Pancreas (tissue), 10 donors: Measurements from ENCODE around the gene CSNK1E. TPM values are rescaled to one million over a fixed set of nuclear protein-coding genes. Genes with fewer than 3 reads are reported as not detected.

Experiments
- ATAC-seq, 4 donors: fragments of 200-7000 bp; cut with Tn5 transposase; one replicate each; pipeline versions ENCODE4 v1.8.0 to v1.9.1; 2020; ENCODE audit warnings: mild to moderate bottlenecking in 4 of 4, moderate library complexity in 4 of 4
- DNase-seq, 6 donors: peaks; one replicate each; pipeline ENCODE4 v3.0.0-alpha.2; 2020
- FAIRE-seq: peaks from 2 replicates; lab custom pipeline; 2012; peaks lifted over from hg19 to GRCh38; lab: Jason Lieb, UNC
- H3K27ac ChIP-seq, 4 donors: fragments of 200-600 bp; sonication (generic); 1 replicate in 3 of 4; 2 replicates in 1 of 4; pipeline versions ENCODE4 v1.5.0 to v1.8.0; 2020
- H3K27me3 ChIP-seq, 4 donors: fragments of 200-600 bp; one replicate each; pipeline ENCODE4 v1.8.0; 2021
- H3K36me3 ChIP-seq, 3 donors: fragments of 200-600 bp; sonication (generic) in 1 of 3; one replicate each; pipeline versions ENCODE4 v1.5.0 to v1.8.0; 2020 to 2021
- H3K4me1 ChIP-seq, 3 donors: fragments of 200-600 bp; one replicate each; pipeline ENCODE4 v1.8.0; 2021
- H3K4me3 ChIP-seq, 4 donors: fragments of 200-600 bp; sonication (generic) in 2 of 4; one replicate each; pipeline versions ENCODE4 v1.5.0 to v1.8.0; 2020 to 2021
- H3K9me3 ChIP-seq, 4 donors: fragments of 200-600 bp; one replicate each; pipeline ENCODE4 v1.8.0; 2021
- WGBS, 2 donors: extraction: QIAGEN DNeasy Blood & Tissue Kit; methylation state at CpG; one replicate each; pipeline ENCODE4 v1.1.7; 2013; 5-methylcytosine and 5-hydroxymethylcytosine counted together
- intact Hi-C, 3 donors: fragments of 100-400 bp; cut with DNase I; formaldehyde crosslinking; loops; one replicate each; pipeline versions ENCODE4 v1.11.1 to v1.14.2; 2022
- polyA plus RNA-seq, 2 donors: library from polyadenylated mRNA; stranded (reverse); fragments of 200-250 nt; gene quantifications; one replicate each; pipeline ENCODE4 v1.2.3, GENCODE V29; 2013
- total RNA-seq, 6 donors: library from RNA; stranded (reverse); fragmentation: NEBNext Ultra II Directional in 4 of 6; extraction: Animal tissue kit (Norgen Biotek cat#: 25700) in 4 of 6; gene quantifications; one replicate each; pipeline versions ENCODE4 v1.2.1 to v1.2.4, GENCODE V29; 2021 to 2023
- TF ChIP-seq, protein P1 (sequence below), 4 donors: fragments of 200-600 bp; sonication (generic) in 3 of 4; IDR thresholded peaks; one replicate each; pipeline versions ENCODE4 v1.5.0 to v1.8.0; 2021; ENCODE audit warnings: antibody characterized with exemption in 4 of 4
- donor health status: healthy with polysubstance abuse.
- donor health status: DM: no; HTN: no; CAD: no; lungs with moderate emphysema.
- donor health status: DM: no; HTN: no; CAD: no.
- donor health status: control.
- donor health status: control.
- donor health status: Bipolar disorder and iron deficiency.
- donor health status: DM: yes; HTN: yes; CAD: no.
- donor health status: DM: no; HTN: no; CAD: no.
- donor health status: DM: no; HTN: no; CAD: no.
- donor health status: DM: yes; HTN: yes; CAD: no.

The CSNK1E gene
- total and polyA plus RNA-seq, 8 donors, result 52.7 to 115 (median 61.7) TPM

DNA sequence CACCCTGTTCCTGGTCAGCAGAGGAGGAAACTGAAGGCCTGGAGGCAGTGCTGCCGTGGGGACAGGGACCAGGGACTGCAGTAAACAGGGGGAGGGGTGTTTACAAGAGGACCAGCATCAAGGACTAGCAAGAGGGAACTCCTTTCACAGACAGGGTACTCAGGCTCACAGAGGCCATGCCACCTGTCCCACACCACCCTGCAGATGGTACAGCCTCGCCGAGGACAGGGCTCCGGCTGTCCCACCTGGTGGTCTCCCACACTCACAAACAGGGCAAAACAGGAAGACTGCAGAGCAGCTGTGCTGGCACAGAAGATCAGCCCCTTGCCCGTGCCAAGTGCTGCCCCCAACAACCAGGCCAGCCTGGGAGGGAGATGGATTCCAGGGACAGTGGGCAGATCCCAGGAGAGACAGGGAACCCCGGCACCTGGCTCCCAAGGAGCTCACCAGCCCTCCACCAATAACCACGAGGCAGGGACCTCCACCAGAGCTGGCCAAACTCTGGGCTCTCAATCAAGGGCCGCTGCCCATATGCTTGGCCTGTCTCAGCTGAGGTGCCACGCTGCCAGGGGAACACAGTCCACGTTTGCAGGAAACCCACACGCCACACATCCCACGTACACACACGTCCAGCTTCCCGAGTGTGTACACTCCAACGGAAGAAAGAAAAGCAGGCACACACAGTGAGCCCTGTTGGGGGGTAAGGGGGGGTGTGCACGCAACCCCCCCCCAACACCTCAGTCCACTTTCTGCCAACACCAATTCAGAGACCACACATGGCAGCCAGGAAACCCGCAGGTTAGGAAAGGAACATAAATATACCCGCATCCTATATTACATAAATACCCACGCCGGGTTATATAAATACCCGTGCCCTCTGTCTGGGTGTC, 2.1 kb downstream of the CSNK1E start:
- Histone ChIP-seq H3K4me1 (peaks cover 0 to 12% (median 7%) of the 10 kb centered on the region in 3 donors), H3K27me3 (no peaks in the 10 kb centered on the region), H3K4me3 (peak overlapping the region in 3 of 4 donors; percentile 76 to 88 (median 76)), H3K36me3 (no peaks in the 10 kb centered on the region), H3K9me3 (no peaks in the 10 kb centered on the region), H3K27ac (peak overlapping the region; percentile 86 to 94 (median 90))
- TF ChIP-seq, protein P1, sequence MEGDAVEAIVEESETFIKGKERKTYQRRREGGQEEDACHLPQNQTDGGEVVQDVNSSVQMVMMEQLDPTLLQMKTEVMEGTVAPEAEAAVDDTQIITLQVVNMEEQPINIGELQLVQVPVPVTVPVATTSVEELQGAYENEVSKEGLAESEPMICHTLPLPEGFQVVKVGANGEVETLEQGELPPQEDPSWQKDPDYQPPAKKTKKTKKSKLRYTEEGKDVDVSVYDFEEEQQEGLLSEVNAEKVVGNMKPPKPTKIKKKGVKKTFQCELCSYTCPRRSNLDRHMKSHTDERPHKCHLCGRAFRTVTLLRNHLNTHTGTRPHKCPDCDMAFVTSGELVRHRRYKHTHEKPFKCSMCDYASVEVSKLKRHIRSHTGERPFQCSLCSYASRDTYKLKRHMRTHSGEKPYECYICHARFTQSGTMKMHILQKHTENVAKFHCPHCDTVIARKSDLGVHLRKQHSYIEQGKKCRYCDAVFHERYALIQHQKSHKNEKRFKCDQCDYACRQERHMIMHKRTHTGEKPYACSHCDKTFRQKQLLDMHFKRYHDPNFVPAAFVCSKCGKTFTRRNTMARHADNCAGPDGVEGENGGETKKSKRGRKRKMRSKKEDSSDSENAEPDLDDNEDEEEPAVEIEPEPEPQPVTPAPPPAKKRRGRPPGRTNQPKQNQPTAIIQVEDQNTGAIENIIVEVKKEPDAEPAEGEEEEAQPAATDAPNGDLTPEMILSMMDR (IDR thresholded peaks at IDR 0.05), result no peak
- 7 to 9% methylated on average over 21 of the region's 21 CpGs for WGBS, 2 donors
- ATAC-seq, result peak in 3 of 4 donors; percentile 12 to 16 (median 15)
- intact Hi-C loops, result no loop called here
- no peak for DNase-seq
- FAIRE-seq, result no peak

DNA sequence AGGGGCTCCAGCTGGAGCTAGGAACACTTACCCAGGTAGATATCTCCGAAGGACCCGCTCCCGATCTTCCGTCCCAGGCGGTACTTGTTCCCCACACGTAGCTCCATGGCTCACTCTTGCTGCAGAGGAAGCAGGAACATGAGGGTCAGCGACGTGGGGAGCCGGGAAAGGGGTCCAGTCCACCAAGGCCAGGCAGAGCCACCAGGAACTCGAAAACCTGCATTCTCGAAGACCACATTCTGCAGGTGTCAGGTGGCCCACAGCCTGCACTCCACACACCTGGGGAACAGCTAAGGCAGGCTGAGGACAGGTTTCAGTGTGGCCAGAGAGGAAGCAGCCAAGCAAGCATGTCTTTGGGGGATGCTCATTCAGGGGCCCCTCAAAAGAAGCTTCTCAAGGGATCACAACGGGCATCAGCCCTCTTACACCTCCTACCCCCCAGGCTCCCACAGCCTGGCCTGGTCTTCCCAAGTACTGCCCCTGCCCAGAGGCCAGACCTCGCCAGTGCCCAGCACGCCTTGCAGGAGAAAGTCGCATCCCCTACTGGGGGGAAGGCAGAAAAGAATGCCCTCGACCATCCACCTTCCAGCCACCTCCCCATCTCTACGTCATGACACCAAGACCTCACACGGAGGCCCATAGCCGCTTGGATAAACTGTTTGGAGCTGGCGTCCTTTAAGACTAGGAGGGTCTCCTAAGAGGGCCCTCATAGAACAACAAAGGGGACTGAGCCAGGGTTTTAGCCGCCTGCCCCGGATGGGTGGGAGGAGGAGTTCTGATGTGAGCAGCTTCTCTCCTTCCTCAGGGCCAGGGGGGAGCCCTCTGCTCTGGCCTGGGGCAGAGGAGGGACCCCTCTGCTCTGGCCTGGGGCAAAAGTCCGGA, 2.9 kb downstream of the CSNK1E start:
- peak overlapping the region; percentile 86 to 94 (median 90) for H3K27ac ChIP-seq
- H3K9me3 ChIP-seq, result no peaks in the 10 kb centered on the region
- intact Hi-C loops, result no loop called here
- no peaks in the 10 kb centered on the region for H3K27me3 ChIP-seq
- WGBS, 2 donors, result 71 to 72% methylated on average over 23 of the region's 23 CpGs
- FAIRE-seq (no peak), ATAC-seq (no peak), DNase-seq (no peak)
- no peaks in the 10 kb centered on the region for H3K36me3 ChIP-seq
- H3K4me3 ChIP-seq, result peak overlapping the region in 2 of 4 donors; percentile 76 to 88
- H3K4me1 ChIP-seq, result peaks cover 0 to 14% (median 12%) of the 10 kb centered on the region in 3 donors
- TF ChIP-seq, protein P1 (IDR thresholded peaks at IDR 0.05), result no peak

DNA sequence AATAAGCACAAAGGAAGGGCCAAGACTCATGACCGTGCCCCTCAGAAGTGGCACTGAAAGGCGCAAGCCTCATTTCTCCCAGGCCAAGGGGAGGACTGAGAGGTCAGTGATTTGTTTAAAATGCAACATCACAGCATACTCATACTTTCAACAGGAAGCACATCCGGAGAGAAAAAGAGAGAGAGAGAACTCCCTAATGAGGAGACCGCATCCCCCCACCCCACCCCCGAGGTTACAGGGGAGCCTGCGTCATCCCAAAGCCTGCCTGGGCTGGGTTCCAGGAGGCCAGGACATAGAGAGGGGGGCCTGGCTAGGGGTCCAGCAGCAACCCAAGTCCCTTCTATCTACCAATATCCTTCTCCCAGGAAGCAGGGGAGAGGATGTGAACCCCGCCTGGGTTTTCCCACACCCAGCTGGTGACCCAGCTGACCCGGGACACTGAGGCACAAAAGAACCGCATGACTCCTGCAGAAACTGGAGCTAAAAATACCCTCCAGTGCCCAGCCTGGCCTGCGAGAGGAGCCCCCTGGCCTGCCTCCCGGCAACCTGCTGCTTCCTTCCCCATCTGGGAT, 3.8 kb downstream of the CSNK1E start:
- no peak for DNase-seq
- peaks cover 0 to 14% (median 12%) of the 10 kb centered on the region in 3 donors for H3K4me1 ChIP-seq
- H3K36me3 ChIP-seq, result no peaks in the 10 kb centered on the region
- no peaks in the 10 kb centered on the region for H3K27me3 ChIP-seq
- no peak overlapping the region for H3K4me3 ChIP-seq
- H3K9me3 ChIP-seq, result no peaks in the 10 kb centered on the region
- 63 to 65% methylated on average over 11 of the region's 11 CpGs for WGBS, 2 donors
- FAIRE-seq, result no peak
- peak overlapping the region in 2 of 4 donors; percentile 23 to 91 for H3K27ac ChIP-seq
- intact Hi-C loops, result no loop called here
- TF ChIP-seq, protein P1 (IDR thresholded peaks at IDR 0.05), result no peak
- ATAC-seq, result no peak

DNA sequence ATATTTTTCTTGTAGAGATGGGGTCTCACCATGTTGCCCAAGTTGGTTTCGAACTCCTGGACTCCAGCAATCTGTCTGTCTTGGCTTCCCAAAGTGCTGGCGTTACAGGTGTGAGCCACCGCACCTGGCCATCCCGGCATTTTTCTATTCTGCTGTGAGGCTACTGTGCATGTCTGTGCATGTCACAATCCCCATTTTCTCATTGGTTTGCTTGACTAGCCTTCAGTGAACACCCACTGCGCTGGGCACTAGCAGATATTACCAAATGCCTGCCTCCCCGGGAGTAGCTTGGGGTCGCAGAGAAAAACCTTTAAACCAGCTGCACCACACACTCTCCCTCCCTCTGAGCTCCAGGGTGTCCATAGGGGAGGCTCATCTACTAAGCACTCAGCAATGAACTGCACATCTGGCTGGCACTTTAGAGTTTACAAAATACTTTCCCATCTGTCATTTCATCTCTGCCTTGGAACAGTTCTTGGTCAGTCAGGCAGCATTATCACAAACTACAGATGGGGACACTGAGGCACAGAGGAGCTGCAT, 4.9 kb downstream of the CSNK1E start:
- ATAC-seq (no peak), FAIRE-seq (no peak), DNase-seq (no peak)
- Histone ChIP-seq H3K4me1 (peaks cover 0 to 14% (median 12%) of the 10 kb centered on the region in 3 donors), H3K36me3 (no peaks in the 10 kb centered on the region), H3K27me3 (no peaks in the 10 kb centered on the region), H3K4me3 (no peak overlapping the region), H3K27ac (no peak overlapping the region), H3K9me3 (no peaks in the 10 kb centered on the region)
- TF ChIP-seq, protein P1 (IDR thresholded peaks at IDR 0.05), result no peak
- 88 to 90% methylated on average over 7 of the region's 7 CpGs for WGBS, 2 donors
- intact Hi-C loops, result no loop called here
